Astrocyte (in vitro differentiated cells and primary cell): ENCODE results near the gene COQ8A.

ENCODE experiments used
- EZH2 ChIP-seq: IDR thresholded peaks from 2 replicates; pipeline ENCODE4 v1.6.1; 2012; ENCODE audit warnings: mild to moderate bottlenecking, low read length, inconsistent platforms; ENCODE audit not compliant: insufficient read depth
- TF ChIP-seq, protein P1 (sequence below): IDR thresholded peaks from 2 replicates; pipeline ENCODE4 v1.5.1; 2011; ENCODE audit warnings: low read depth, mild to moderate bottlenecking, inconsistent platforms, low read length, moderate library complexity; ENCODE audit not compliant: insufficient read depth

GRCh38 chr1:227002531-227003049, 62.5 kb downstream of the COQ8A start:
- no peak for TF ChIP-seq EZH2
- TF ChIP-seq, protein P1, sequence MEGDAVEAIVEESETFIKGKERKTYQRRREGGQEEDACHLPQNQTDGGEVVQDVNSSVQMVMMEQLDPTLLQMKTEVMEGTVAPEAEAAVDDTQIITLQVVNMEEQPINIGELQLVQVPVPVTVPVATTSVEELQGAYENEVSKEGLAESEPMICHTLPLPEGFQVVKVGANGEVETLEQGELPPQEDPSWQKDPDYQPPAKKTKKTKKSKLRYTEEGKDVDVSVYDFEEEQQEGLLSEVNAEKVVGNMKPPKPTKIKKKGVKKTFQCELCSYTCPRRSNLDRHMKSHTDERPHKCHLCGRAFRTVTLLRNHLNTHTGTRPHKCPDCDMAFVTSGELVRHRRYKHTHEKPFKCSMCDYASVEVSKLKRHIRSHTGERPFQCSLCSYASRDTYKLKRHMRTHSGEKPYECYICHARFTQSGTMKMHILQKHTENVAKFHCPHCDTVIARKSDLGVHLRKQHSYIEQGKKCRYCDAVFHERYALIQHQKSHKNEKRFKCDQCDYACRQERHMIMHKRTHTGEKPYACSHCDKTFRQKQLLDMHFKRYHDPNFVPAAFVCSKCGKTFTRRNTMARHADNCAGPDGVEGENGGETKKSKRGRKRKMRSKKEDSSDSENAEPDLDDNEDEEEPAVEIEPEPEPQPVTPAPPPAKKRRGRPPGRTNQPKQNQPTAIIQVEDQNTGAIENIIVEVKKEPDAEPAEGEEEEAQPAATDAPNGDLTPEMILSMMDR = no peak
